Measurements from ENCODE around the gene HDC. TPM values are rescaled to one million over a fixed set of nuclear protein-coding genes. Genes with fewer than 3 reads are reported as not detected.

The HDC gene
- under 1 TPM in 1 of 3 donors, not detected in 2; 0.21 TPM for polyA plus RNA-seq

DNA sequence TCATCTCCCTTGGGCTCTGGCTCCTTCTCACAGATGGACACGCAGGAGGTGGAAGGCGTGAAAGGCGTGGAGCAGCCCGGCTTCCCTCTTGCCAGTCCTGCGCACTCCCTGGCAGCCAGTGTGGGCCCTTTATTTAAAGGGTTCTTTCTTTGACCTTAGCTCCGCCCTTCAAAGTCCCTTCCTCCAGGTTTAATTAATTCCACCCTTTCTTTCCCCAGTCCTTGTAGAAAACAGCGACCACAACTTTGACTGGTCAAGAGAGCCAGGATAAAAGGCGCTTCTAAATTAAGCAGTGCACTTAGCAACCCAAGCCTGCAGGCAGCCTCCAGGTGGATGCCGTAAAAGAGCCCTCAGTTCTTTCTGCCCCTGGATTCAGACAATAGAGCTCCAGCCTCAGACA, at the start of gene HDC:
TSS of gene HDC (minus strand) at position 107 of the 400 bp plus-strand sequence. CDS start at position 4, 103 bp downstream.
- Mint-ChIP-seq H3K36me3 (no peaks in the 10 kb centered on the region), H3K9me3 (no peaks in the 10 kb centered on the region), H3K27ac (peak within 1 kb of the TSS in 3 of 6 donors; percentile 68 to 93 (median 88)), H3K4me1 (peaks cover 33 to 40% of the 10 kb centered on the region in 2 donors), H3K27me3 (ENCODE audit: low read depth in 3 of 3) (peaks cover 2 to 7% (median 4%) of the 10 kb centered on the region in 3 donors), H3K4me3 (no peak within 1 kb of the TSS)
- no peak for DNase-seq

DNA sequence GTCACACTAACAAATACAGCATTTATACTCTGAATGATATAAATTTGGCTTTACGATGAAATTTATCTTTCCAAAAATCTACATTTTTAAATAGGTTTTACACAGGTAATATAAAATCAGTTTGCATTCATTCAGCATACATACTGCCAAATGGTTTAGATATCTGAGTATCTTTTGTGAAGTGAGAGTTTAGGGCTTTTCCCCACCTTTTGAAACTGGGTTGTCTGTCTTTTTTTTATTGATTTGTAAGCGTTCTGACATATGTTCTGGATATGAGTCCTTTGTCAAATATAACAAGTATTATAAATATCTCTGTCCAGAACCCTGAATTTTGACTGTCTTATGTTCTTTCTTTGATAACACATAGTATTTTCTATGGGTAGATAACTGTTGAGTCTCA, 47.1 kb upstream of the HDC start:
- Mint-ChIP-seq H3K4me1 (no peaks in the 10 kb centered on the region), H3K9me3 (peaks cover 0 to 6% (median 0%) of the 10 kb centered on the region in 6 donors), H3K4me3 (no peak overlapping the region), H3K27me3 (ENCODE audit: low read depth in 3 of 3) (no peaks in the 10 kb centered on the region), H3K27ac (no peak overlapping the region), H3K36me3 (peaks cover 13 to 17% (median 16%) of the 10 kb centered on the region in 3 donors)
- no peak for DNase-seq

- Mint-ChIP-seq H3K4me1 (no peaks in the 10 kb centered on the region), H3K36me3 (peaks cover 24 to 37% (median 30%) of the 10 kb centered on the region in 3 donors), H3K9me3 (peaks cover 0 to 6% (median 0%) of the 10 kb centered on the region in 6 donors), H3K27ac (no peak overlapping the region), H3K4me3 (no peak overlapping the region), H3K27me3 (ENCODE audit: low read depth in 3 of 3) (no peaks in the 10 kb centered on the region)
- DNase-seq, result no peak
Measured at GRCh38 chr15:50307799-50308198, 42.3 kb upstream of the HDC start.

DNA sequence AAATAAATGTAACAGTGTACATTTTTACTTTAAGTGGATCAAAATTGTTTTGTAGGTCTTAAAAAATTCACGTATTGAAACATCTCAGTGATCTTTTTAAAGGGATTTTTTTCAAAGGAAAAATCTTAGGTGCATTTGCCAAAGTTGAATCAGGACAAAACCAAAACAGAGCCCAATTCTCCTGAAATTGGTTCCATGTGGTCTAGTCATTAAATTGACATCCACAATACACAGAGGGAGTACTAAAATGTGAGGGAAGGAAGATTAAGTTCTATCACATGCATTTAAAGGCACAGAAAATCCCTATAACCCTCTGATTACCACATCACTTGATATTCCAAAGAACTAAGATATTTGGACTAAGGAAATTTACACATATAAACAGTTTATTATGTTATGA, 39.3 kb upstream of the HDC start:
- Mint-ChIP-seq H3K9me3 (peaks cover 0 to 6% (median 0%) of the 10 kb centered on the region in 6 donors), H3K4me3 (no peak overlapping the region), H3K36me3 (peaks cover 37 to 58% (median 43%) of the 10 kb centered on the region in 3 donors), H3K27me3 (ENCODE audit: low read depth in 3 of 3) (no peaks in the 10 kb centered on the region), H3K4me1 (no peaks in the 10 kb centered on the region), H3K27ac (no peak overlapping the region)
- DNase-seq, result no peak

- no peaks in the 10 kb centered on the region for H3K27me3 Mint-ChIP-seq (ENCODE audit: low read depth in 3 of 3)
- peak overlapping the region in 1 of 6 donors; percentile 49 for H3K27ac Mint-ChIP-seq
- peaks cover 26 to 43% (median 29%) of the 10 kb centered on the region in 3 donors for H3K36me3 Mint-ChIP-seq
- H3K4me1 Mint-ChIP-seq, result no peaks in the 10 kb centered on the region
- DNase-seq, result no peak
- no peak overlapping the region for H3K4me3 Mint-ChIP-seq
- no peaks in the 10 kb centered on the region for H3K9me3 Mint-ChIP-seq
Measured at GRCh38 chr15:50302581-50302980, 37.1 kb upstream of the HDC start.

- no peak overlapping the region for H3K4me3 Mint-ChIP-seq
- DNase-seq, result no peak
- no peaks in the 10 kb centered on the region for H3K27me3 Mint-ChIP-seq (ENCODE audit: low read depth in 3 of 3)
- no peaks in the 10 kb centered on the region for H3K4me1 Mint-ChIP-seq
- no peak overlapping the region for H3K27ac Mint-ChIP-seq
- no peaks in the 10 kb centered on the region for H3K9me3 Mint-ChIP-seq
- H3K36me3 Mint-ChIP-seq, result peaks cover 18 to 45% (median 29%) of the 10 kb centered on the region in 3 donors
Measured at GRCh38 chr15:50298340-50298739, 32.8 kb upstream of the HDC start.

DNA sequence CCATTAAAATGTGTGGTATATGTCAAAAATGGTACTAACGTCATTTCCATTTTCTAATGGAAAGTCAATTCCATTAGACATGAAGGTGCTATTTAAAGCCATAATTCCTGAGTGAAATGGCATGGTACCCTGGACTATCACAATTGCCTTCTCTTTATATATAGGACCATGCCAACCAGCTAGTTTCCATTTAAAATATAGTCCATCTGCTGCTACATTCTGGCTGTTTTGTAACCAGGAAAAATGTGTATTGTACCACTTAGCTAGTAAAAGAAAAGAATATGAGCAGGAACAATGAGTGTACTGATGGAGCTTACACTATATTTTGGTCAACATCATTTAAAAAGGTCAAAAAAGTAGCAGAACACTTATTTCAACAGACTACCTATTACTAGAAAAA, 30.4 kb upstream of the HDC start:
- no peak overlapping the region for H3K27ac Mint-ChIP-seq
- no peak for DNase-seq
- no peaks in the 10 kb centered on the region for H3K4me1 Mint-ChIP-seq
- no peaks in the 10 kb centered on the region for H3K27me3 Mint-ChIP-seq (ENCODE audit: low read depth in 3 of 3)
- H3K9me3 Mint-ChIP-seq, result no peaks in the 10 kb centered on the region
- no peak overlapping the region for H3K4me3 Mint-ChIP-seq
- H3K36me3 Mint-ChIP-seq, result peaks cover 13 to 27% (median 18%) of the 10 kb centered on the region in 3 donors

DNA sequence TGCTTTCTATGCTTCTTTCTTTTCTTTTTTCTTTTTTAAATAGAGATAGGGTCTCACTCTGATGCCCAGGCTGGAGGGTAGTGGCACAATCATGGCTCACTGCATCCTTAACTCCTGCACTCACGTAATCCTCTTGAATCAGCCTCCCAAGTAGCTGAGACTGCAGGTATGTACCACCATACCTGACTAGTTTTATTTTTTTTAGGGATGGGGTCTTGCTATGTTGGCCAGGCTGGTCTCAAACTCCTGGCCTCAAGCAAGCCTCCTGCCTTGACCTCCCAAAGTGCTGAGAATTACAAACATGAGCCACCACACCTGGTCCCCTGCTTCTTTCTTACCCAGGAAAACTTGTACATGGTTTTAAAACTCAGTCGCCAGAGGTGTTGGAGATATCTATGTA, 24.2 kb upstream of the HDC start:
- Mint-ChIP-seq H3K9me3 (no peaks in the 10 kb centered on the region), H3K4me1 (no peaks in the 10 kb centered on the region), H3K36me3 (peaks cover 8 to 27% (median 14%) of the 10 kb centered on the region in 3 donors), H3K27me3 (ENCODE audit: low read depth in 3 of 3) (no peaks in the 10 kb centered on the region), H3K4me3 (no peak overlapping the region), H3K27ac (no peak overlapping the region)
- DNase-seq, result no peak

- Mint-ChIP-seq H3K9me3 (no peaks in the 10 kb centered on the region), H3K27ac (no peak overlapping the region), H3K4me1 (no peaks in the 10 kb centered on the region), H3K36me3 (peaks cover 8 to 27% (median 14%) of the 10 kb centered on the region in 3 donors), H3K4me3 (no peak overlapping the region), H3K27me3 (ENCODE audit: low read depth in 3 of 3) (no peaks in the 10 kb centered on the region)
- no peak for DNase-seq
Measured at GRCh38 chr15:50287324-50288116, 22.0 kb upstream of the HDC start.

GRCh38 chr15:50281427-50281826, 15.9 kb upstream of the HDC start:
- no peak for DNase-seq
- H3K36me3 Mint-ChIP-seq, result peaks cover 9 to 18% (median 11%) of the 10 kb centered on the region in 3 donors
- no peak overlapping the region for H3K4me3 Mint-ChIP-seq
- no peak overlapping the region for H3K27ac Mint-ChIP-seq
- no peaks in the 10 kb centered on the region for H3K27me3 Mint-ChIP-seq (ENCODE audit: low read depth in 3 of 3)
- H3K4me1 Mint-ChIP-seq, result no peaks in the 10 kb centered on the region
- H3K9me3 Mint-ChIP-seq, result no peaks in the 10 kb centered on the region

GRCh38 chr15:50280271-50280670, 14.7 kb upstream of the HDC start:
- Mint-ChIP-seq H3K27me3 (ENCODE audit: low read depth in 3 of 3) (no peaks in the 10 kb centered on the region), H3K27ac (no peak overlapping the region), H3K4me1 (no peaks in the 10 kb centered on the region), H3K36me3 (peaks cover 9 to 21% (median 11%) of the 10 kb centered on the region in 3 donors), H3K4me3 (no peak overlapping the region), H3K9me3 (no peaks in the 10 kb centered on the region)
- DNase-seq, result no peak

DNA sequence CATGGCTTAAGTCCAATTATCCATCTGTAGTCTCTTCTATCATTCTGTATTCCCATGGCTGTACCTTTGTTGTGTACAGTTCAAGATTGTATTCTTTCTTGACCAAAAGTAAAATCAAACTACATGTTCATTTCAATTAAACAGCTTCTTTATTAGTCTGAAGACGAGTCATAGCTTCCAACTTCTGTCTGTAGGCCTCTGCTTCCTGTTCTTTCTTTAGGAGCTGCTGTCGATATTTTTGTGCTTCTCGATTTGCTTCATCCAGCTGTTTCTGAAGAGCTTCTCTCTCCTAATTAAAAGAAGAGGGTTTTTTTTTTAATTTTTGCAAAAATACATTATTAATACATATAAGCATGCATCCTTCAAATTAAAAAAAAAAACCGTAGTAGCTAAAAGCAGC, 13.0 kb upstream of the HDC start:
- H3K9me3 Mint-ChIP-seq, result no peaks in the 10 kb centered on the region
- no peaks in the 10 kb centered on the region for H3K4me1 Mint-ChIP-seq
- peaks cover 9 to 16% (median 11%) of the 10 kb centered on the region in 3 donors for H3K36me3 Mint-ChIP-seq
- no peak for DNase-seq
- peaks cover 0 to 2% (median 0%) of the 10 kb centered on the region in 3 donors for H3K27me3 Mint-ChIP-seq (ENCODE audit: low read depth in 3 of 3)
- H3K4me3 Mint-ChIP-seq, result no peak overlapping the region
- H3K27ac Mint-ChIP-seq, result no peak overlapping the region

DNA sequence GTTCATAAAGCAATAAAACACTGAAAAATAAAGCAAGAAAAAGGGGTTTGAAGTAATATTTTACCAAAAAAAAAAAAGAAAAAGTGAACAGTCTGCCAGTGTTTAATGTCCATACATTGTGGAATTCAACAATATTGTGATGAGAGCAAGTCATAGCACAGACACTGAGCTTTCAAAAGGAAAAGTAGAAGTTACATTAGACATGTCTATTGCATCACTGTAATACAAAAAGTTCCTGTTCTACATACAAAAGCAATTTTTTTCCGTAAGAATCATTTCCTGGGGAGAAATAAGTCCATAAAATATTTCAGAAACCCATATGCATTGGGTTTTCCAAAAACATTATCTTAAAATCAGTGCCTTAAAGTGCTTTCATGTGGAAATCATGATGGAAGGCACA, 11.8 kb upstream of the HDC start:
- Mint-ChIP-seq H3K4me3 (no peak overlapping the region), H3K9me3 (no peaks in the 10 kb centered on the region), H3K27ac (peak overlapping the region in 2 of 6 donors; percentile 46 to 60), H3K27me3 (ENCODE audit: low read depth in 3 of 3) (peaks cover 0 to 2% (median 0%) of the 10 kb centered on the region in 3 donors), H3K36me3 (peaks cover 9 to 16% (median 11%) of the 10 kb centered on the region in 3 donors), H3K4me1 (no peaks in the 10 kb centered on the region)
- no peak for DNase-seq

DNA sequence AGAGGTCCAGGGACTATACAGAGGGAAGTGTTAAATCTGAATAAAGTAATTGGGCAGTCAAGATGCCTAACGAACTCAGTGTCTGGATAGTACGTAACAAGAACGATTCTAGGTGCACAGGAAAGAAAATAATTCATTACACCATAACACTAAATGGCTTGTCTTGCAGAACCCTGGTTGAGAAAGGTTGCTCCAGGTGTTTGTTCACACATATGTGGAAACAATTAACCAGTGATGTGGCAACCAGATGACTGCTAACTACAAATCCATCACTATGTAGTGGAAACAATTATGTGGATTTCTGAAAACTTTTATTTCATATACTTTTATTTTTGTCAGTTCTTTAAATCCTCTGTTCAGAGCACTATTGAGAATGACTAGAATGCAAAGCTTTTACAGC, 10.4 kb upstream of the HDC start:
- Mint-ChIP-seq H3K4me1 (no peaks in the 10 kb centered on the region), H3K4me3 (no peak overlapping the region), H3K27ac (no peak overlapping the region), H3K36me3 (peaks cover 9 to 16% (median 11%) of the 10 kb centered on the region in 3 donors), H3K9me3 (no peaks in the 10 kb centered on the region), H3K27me3 (ENCODE audit: low read depth in 3 of 3) (peaks cover 0 to 2% (median 0%) of the 10 kb centered on the region in 3 donors)
- DNase-seq, result no peak
